Measurements from ENCODE around the gene GPR3.

The GPR3 gene

GRCh38 chr1:27428316-27429028 lies 36.0 kb downstream of the GPR3 start:
- TF ChIP-seq, protein P1, sequence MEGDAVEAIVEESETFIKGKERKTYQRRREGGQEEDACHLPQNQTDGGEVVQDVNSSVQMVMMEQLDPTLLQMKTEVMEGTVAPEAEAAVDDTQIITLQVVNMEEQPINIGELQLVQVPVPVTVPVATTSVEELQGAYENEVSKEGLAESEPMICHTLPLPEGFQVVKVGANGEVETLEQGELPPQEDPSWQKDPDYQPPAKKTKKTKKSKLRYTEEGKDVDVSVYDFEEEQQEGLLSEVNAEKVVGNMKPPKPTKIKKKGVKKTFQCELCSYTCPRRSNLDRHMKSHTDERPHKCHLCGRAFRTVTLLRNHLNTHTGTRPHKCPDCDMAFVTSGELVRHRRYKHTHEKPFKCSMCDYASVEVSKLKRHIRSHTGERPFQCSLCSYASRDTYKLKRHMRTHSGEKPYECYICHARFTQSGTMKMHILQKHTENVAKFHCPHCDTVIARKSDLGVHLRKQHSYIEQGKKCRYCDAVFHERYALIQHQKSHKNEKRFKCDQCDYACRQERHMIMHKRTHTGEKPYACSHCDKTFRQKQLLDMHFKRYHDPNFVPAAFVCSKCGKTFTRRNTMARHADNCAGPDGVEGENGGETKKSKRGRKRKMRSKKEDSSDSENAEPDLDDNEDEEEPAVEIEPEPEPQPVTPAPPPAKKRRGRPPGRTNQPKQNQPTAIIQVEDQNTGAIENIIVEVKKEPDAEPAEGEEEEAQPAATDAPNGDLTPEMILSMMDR (IDR thresholded peaks at IDR 0.05) = no peak

- TF ChIP-seq, protein P1 (IDR thresholded peaks at IDR 0.05) = no peak
These were observed 36.6 kb downstream of the GPR3 start for GRCh38 chr1:27429029-27429425.

DNA sequence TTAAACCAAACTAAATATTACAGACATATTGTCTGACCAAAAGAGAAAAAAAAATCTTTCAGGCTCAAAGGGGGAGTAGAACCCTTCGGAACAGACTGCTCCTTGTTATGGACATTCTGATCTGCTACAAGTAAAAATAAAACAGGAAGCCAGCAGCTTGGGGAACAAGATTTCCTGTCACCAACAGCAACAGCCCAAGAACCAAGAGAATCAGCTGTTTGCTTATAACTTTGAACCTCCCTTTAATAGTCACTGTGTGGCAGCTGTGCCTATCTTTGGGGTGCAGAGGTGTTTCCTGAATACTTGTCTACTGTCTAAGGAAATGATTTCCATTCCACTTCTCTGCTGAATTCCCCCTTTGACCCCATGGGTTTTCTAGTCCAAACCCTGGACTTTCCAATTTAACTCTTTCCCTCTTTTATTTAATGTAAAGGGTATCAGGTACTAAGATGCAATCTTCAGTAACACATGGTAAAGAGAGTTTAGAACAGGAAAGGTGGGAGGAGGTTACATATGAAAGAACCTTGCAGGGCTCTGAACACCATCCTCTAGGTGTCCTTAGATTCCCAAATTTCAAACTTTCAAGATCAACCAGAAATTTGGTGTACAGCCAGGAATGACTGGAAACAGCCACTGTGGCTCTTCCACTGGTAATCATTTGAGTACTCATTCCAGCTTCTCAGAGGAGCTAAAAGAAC lies 38.6 kb downstream of the GPR3 start:
- TF ChIP-seq, protein P1 (IDR thresholded peaks at IDR 0.05) = no peak

DNA sequence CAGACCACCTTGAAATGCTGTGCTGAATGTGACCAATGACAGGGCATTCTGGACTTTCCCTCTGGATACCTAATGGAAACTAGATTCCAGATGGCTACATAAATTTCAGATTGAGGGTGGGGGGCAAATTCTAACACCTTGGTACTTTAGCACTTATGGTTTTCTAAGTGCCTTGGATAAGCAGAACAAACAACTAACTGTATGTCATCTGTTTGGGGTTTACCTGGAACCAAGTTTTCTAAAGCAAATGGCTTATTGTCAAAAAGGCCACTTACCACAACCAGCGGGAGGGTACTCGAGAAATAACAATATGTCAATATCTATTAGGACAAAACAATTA lies 39.1 kb downstream of the GPR3 start:
- TF ChIP-seq, protein P1 (IDR thresholded peaks at IDR 0.05) = no peak

GRCh38 chr1:27433706-27434105 lies 41.3 kb downstream of the GPR3 start:
- TF ChIP-seq, protein P1 (IDR thresholded peaks at IDR 0.05) = no peak

DNA sequence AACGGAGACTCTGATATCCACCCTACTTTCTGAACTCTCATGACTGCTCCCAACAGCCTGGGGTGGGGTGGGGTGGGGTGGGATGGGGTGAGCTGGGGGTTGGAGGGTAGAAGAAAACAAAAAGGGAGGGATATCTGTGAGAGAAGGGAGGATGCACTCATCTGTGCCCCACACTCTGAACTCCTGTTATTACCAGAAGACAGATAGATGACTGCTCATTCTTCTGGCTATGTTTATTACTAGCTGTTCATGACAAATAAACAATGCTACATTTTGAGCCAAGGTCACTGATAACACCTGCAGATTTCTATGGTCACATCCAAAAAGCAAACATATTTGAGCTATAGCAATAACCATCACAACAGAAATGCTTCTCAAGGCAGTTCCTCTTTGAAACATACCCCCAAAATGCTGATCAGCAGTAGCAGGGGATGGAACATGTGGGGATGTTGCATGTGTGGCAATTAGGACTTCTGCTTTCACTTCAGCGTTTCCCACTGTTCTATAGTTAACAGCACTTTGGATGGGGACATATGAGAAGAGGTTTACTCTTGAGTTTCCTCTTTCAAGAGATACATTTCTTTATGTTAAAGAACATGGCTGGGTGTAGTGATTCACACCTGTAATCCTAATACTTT lies 43.3 kb downstream of the GPR3 start:
- TF ChIP-seq, protein P1 (IDR thresholded peaks at IDR 0.05) = no peak

- TF ChIP-seq, protein P1 (IDR thresholded peaks at IDR 0.05) = no peak
These were observed 44.1 kb downstream of the GPR3 start for GRCh38 chr1:27436204-27437159.
